SK-N-SH treated with all-trans-retinoic acid at 6 μM for 48 hours (cell line): Measurements from ENCODE around the gene TPK1.

Source experiments
- ARNTL ChIP-seq: fragments of 450-650 bp; formaldehyde crosslinking; IDR thresholded peaks from 2 replicates; pipeline ENCODE4 v1.5.0; 2020; ENCODE audit warnings: low read depth, mild to moderate bottlenecking, moderate library complexity, borderline replicate concordance
- ESRRG ChIP-seq: fragments of 250-450 bp; sonication (Bioruptor Pico); IDR thresholded peaks from 2 replicates; pipeline ENCODE4 v1.6.1; 2021; ENCODE audit warnings: mild to moderate bottlenecking
- GLIS3 ChIP-seq: fragments of 250-450 bp; sonication (Bioruptor Pico); IDR thresholded peaks from 2 replicates; pipeline ENCODE4 v1.5.0; 2020; ENCODE audit warnings: mild to moderate bottlenecking, moderate library complexity
- ISL1 ChIP-seq: fragments of 250-450 bp; sonication (Bioruptor Pico); IDR thresholded peaks from 2 replicates; pipeline ENCODE4 v2.1.2; 2022; ENCODE audit warnings: mild to moderate bottlenecking, moderate library complexity
- ZFP3 ChIP-seq: fragments of 250-450 bp; sonication (Bioruptor Pico); IDR thresholded peaks from 2 replicates; pipeline ENCODE4 v1.5.0; 2020; ENCODE audit warnings: mild to moderate bottlenecking, moderate library complexity

- TF ChIP-seq ARNTL (CRISPR knock-in tag) (no peak), ISL1 (CRISPR knock-in tag) (no peak), ZFP3 (CRISPR knock-in tag) (no peak), ESRRG (CRISPR knock-in tag) (no peak), GLIS3 (CRISPR knock-in tag) (no peak)
These were observed 420.0 kb downstream of the TPK1 start for GRCh38 chr7:144415858-144416257.
